UCSD-AML1 (cell line): ENCODE data around the gene TOR1AIP2.
A peak's percentile ranks its signal among the peaks of the same experiment; 100 is the strongest.
"Not testable (repeated sequence)": the region's sequence is repeated elsewhere in the genome, so short reads cannot be mapped to it uniquely, and the experiment has no call there.

Experiments
- DNase-seq: peaks from one replicate; lab custom pipeline; 2025; ENCODE audit not compliant: unreplicated experiment; lab: John Stamatoyannopoulos, UW

The TOR1AIP2 gene

DNA sequence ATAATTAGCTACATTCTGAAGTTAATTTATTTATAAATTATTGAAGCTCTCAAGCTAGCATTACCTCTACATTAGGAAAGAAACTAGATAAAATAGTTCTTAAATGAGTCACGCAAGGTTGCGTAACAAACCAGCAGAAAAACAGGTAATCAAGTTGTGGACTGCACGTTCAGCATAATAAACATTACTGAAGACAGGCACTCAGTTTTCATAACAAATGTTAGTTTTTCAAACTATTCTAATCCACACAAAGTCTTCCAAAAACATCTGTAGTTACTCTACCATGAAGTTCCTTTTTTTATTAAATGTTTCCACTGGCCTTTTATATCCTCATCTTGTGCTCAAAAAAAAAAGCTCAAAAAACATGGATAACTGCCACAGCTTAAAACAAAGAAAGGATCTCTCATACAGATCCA lies 1.3 kb downstream of the TOR1AIP2 start:
- DNase-seq = no peak

DNA sequence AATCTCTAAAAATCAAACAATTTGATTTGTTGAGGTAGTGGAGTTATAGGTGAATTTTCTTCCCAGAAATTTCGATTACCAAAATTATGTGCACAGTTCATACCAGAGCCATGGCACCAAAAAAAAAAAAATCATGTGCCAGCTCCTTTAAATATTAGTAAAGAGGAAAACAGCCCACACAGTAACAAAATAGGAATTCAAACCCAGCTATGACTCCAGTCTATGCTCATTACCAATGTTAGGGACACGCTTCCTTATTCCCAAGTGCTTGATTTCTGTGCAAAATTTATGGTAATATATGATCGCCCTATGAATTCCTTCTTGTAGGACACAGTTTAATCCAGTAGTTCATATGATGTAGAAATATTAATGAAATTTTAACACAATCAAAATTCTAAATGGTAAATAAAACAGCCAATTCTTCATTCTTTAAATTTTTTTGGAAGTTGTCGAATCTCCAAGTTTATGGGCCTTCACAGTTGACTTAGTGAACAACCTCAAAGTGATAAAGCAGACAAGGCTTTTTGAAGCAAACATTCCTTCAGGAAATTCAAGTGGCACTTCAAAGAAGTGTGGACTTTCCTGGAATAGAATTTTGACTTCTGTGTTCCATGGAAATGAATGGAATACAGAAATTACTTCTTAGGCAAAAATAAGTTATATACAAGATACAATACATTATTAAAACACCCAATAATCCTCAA lies 1.9 kb downstream of the TOR1AIP2 start:
- no peak for DNase-seq

DNA sequence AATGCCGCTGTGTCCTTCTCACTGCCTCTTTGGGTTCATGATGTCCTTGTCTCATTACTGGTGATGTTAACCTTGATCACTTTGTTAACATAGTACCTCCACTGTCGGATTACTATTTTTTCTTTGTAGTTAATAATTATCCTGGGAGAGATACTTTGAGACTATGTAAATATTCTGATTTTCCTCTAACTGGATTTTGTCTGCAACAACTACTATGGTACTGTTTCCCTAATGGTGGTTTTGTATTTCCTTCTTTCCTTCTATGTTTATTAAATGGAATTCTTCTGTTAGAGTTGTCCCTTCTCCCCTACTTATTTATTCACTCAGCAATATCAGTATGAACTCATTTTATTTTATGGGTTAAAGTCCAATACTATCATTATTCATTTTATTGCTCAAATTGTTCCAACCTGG lies 4.2 kb downstream of the TOR1AIP2 start:
- DNase-seq = no peak

DNA sequence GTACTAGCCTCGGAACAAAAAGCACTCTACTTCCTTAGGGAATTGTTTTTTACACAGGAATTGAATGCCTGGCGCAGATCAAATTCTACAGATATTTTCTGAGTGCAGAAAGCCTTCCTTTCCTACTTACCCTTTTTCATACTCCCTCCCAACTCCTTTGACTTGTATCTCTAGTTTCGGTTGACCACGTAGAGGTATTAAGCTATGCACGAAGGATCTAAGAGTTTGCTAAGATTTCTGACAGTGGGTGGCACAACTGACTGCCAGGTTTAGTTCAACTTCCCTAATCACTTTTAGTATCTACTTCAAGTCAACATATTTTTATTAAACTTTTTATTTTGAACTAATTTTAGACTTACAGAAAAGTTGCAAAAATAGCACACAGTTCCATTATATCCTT lies 5.0 kb downstream of the TOR1AIP2 start:
- DNase-seq = no peak

DNA sequence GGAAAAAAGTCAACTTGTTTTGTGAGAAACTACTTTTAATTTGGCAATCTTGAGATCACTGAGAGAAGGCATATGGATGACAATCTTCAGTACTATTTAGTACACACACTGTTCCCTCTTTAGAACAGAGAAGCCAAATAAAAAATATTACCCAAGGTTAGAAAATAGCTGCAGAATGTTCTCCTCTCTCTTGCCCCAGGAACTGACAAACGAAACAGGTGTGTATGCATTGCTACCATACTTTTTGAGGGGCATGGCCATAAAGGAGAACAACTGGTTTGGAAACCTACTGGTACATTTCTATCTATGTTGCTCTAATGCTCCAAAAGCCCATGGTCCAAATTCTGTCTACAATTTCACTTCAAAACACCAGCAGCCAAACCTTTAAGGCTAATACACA lies 5.7 kb downstream of the TOR1AIP2 start:
- no peak for DNase-seq

DNA sequence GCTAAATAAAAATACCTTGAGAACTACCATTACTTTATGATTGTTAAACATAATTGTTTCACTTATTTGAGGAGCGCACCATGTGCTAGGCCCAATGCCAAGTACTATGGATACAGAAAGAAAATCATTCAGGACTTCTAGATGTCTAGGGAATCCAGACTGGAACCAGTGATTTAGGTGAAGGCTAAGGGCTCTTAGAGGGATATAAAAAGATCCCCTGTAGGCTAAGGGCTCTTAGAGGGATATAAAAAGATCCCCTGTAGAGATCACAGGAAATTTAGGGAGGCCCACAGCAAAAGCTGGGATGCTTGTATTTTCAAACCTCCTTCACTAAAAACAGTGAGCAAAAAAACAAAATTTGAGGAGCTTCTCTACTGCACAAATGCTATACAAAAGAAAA lies 6.7 kb downstream of the TOR1AIP2 start:
- DNase-seq = no peak

- DNase-seq = peak; percentile 53
These were observed 9.9 kb downstream of the TOR1AIP2 start for GRCh38 chr1:179867493-179868330.

DNA sequence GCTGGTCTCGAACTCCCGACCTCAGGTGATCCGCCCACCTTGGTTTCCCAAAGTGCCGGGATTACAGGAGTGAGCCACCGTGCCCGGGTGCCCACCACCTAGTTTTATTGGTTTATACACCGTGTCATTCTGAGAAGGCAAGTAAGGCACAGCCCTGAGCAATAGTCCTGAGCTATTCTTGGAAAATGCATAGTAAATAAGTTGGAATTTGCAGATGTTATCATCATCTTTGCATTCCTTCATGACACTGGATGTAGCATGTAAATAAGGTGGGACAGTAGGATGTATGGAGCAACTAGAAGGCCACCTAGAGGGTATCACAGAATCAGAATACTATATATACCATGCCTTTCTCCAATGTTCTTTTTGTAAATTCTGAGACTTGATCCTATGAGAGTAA lies 11.0 kb downstream of the TOR1AIP2 start:
- DNase-seq = no peak

GRCh38 chr1:179865377-179865776 lies 12.2 kb downstream of the TOR1AIP2 start:
- DNase-seq = no peak

DNA sequence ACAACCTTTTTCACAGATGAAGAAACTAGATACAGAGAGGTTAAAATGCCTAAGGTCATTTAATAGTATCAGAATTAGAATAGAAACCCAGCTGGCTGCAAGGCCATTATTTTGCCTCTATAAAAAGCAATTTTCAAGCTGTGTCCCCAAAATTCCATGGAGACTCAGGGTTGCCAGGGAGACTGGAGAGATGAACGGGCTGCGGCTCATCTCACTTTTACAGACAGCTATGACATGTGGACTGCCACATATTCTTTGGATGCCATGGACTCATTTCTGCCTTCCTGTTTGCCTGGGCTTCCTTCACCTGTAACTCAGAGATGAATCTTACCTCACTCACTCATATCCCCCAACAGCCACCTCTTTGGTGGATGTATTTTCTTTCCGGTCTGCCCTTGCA lies 17.0 kb downstream of the TOR1AIP2 start:
- no peak for DNase-seq

GRCh38 chr1:179857009-179857408 lies 20.6 kb downstream of the TOR1AIP2 start:
- DNase-seq = no peak

GRCh38 chr1:179856296-179856695 lies 21.3 kb downstream of the TOR1AIP2 start:
- no peak for DNase-seq

DNA sequence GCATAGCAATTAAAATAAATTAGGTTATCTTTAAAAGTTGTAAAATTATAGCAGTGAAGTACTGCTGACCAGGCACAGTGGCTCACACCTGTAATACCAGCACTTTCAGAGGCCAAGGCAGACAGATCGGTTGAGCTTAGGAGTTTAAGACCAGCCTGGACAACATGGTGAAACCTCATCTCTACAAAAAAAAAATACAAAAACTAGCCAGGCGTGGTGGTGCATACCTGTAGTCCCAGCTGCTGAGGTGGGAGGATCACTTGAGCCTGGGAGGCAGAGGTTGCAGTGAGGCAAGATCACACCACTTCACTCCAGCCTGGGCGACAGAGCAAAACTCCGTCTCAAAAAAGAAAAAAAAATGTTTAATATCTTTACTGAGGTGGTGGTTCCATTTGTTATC lies 21.8 kb downstream of the TOR1AIP2 start:
- DNase-seq = not testable (repeated sequence)

GRCh38 chr1:179853102-179853501 lies 24.5 kb downstream of the TOR1AIP2 start:
- DNase-seq = no peak

DNA sequence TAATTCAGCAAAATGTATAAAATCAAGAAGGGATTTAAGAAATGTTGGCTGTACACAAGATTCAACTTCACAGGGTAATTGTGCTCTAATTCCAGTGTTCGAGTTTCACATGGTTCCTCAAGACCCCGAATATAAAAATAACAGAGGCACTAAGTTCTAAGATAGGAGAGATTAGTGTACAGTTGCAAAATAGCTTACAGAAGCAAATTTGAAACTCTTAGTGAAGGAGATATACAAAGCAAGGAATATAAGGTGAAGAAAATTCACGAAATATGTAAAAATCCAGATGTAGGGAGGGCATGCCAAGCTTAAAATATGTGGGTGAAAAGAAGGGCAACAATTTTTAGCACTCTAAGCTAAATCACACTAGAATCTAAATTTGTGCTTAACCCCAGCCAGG lies 29.4 kb downstream of the TOR1AIP2 start:
- no peak for DNase-seq

- DNase-seq = no peak
These were observed 37.5 kb downstream of the TOR1AIP2 start for GRCh38 chr1:179840107-179840506.

DNA sequence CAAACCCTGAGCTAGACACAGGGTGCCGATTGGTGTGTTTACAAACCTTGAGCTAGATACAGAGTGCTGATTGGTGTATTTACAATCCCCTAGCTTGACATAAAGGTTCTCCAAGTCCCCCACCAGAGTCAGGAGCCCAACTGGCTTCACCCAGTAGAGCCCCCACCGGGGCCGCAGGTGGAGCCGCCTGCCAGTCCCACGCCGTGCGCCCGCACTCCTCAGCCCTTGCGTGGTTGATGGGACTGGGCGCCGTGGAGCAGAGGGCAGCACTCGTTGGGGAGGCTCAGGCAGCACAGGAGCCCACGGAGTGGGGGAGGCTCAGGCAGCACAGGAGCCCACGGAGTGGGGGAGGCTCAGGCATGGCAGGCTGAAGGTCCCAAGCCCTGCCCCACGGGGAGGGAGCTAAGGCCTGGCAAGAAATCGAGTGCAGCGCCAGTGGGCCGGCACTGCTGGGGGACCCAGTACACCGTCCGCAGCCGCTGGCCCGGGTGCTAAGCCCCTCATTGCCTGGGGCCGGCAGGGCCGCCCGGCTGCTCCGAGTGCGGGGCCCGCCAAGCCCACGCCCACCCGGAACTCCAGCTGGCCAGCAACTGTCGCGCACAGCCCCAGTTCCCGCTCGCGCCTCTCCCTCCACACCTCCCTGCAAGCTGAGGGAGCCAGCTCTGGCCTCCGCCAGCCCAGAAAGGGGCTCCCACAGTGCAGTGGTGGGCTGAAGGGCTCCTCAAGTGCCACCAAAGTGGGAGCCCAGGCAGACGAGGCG lies 40.7 kb downstream of the TOR1AIP2 start:
- DNase-seq = not testable (repeated sequence)

DNA sequence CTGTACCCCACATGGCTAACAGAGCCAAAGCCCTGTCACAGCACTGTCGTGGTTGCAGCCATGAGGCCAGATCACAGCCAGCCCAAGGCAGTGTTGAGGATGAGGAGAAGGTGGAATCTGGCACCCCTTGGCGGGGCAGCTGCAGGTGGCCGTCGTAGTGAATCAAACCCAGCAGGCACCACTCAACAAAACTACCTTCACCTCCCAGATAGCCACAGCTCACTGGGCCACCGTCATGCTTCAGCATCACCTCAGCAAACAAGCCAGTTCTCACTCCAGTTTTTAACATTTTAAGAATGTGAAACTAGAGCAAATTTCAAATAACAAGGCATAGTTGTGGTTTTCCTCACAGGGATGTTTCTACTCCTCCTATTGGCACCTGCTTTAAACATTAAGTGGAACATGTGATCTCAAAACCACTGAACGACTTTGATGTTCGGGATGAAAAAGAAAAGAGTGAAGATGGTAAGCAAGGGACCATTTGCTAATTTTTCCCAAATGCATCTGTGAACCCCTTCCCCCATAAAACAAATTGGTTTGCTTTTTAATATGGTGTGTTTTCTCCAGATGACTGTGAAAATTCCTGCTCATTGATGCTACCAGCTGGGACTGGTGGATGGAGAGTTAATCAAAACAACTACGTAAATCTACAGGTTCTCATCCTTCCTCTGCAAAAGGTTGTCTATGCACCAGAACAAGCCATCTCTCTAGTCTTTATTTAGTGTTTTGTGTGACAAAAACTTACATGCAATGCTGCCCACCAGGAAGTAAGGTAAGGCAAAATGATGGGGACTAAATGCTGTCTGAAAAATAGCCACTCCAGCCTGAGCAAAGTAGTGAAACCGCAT lies 45.5 kb downstream of the TOR1AIP2 start:
- DNase-seq = no peak

DNA sequence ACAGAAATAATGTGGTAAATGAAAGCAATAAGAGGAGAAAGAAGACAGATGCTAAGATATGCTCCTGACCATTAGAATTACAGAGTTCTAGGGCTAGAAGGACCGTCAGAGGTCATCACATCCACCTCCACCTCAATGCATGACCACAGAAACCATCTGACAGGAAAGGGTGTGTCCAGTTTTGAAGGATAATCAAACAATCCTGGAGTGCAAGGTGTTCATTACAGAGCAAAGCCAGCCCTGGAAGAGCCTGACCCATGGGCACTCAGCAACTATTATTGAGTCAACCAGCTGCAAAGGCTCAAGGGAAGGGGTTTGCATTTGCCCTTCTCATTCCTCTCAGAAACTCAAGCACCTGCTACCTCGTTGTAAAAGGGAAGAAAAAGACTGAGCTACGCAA lies 46.4 kb downstream of the TOR1AIP2 start:
- no peak for DNase-seq

DNA sequence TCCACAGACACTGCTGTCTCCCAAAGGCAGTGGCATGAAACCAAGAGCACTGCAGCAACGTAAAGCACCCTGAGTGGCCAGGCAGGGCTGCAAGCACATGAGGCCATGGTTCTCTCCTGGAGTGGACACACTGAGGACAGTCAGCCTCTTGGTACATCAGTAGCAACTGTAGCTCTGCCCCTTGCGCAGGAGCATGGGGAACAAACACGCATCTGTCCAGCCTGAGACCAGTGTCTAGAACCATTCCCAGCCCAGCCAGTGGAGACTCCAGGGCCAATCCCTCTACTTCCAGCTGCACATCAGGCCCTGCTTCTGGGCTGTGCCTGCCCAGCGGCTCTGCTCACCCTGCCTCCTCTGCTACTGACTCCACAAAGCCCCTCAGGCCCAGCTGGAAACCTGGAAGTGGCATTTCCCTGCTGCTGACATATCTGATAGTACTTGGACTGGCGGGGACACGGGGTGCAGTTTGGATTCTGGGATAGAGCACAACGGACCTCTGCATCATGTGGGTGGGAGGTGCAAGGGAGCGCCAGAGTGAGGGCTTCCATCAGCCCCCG lies 49.0 kb downstream of the TOR1AIP2 start:
- DNase-seq = no peak
